ENCODE measurements around the gene CHRND.

The CHRND gene

DNA sequence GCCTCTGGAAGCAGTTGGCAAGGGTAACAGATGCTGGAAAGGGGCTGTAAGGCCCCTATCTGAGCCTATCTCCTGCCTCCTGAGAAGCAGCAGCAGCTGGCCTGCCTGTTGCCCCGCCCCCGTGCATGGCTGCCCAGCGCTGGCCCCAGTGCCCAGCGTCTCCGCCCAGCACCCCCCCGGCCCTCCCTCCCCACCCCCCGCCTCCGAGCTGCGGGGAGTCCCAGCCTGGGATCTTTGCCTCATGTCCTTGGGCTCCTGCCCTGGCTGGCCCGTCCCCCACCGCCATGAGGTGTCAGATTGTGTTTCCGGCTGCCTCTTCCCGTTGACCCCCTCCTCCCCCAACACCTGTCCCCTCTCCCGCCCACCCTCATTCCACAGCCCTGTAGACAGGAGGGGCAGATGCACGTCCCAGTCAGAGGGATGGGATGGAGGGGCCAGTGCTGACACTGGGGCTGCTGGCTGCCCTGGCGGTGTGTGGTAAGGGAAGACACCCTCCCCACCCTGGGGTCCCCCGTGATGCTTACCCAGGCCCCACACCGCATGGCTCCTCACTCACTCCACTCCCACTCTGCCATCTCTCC, at the start of gene CHRND:
Gene CHRND (plus strand): TSS at position 370 of the 581 bp plus-strand sequence. CDS start 56 bp downstream, at position 426.
- TF ChIP-seq, protein P1, sequence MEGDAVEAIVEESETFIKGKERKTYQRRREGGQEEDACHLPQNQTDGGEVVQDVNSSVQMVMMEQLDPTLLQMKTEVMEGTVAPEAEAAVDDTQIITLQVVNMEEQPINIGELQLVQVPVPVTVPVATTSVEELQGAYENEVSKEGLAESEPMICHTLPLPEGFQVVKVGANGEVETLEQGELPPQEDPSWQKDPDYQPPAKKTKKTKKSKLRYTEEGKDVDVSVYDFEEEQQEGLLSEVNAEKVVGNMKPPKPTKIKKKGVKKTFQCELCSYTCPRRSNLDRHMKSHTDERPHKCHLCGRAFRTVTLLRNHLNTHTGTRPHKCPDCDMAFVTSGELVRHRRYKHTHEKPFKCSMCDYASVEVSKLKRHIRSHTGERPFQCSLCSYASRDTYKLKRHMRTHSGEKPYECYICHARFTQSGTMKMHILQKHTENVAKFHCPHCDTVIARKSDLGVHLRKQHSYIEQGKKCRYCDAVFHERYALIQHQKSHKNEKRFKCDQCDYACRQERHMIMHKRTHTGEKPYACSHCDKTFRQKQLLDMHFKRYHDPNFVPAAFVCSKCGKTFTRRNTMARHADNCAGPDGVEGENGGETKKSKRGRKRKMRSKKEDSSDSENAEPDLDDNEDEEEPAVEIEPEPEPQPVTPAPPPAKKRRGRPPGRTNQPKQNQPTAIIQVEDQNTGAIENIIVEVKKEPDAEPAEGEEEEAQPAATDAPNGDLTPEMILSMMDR (IDR thresholded peaks at IDR 0.05; ENCODE audit: insufficient read depth, low read length, poor library complexity, severe bottlenecking): no peak
- H3K4me3 ChIP-seq (replicated peaks; ENCODE audit: low read depth, low read length): no peak within 1 kb of the TSS
- DNase-seq (ENCODE audit: extremely low read depth, insufficient read length): no peak
- peaks cover 1% of the 10 kb centered on the region; the same call in 1 of the 2 replicates for H3K27me3 ChIP-seq (replicated peaks; ENCODE audit: control insufficient read depth, insufficient read depth, low read length)
- no peaks in the 10 kb centered on the region for H3K36me3 ChIP-seq (ENCODE audit: control insufficient read depth, insufficient read depth, low read length)

DNA sequence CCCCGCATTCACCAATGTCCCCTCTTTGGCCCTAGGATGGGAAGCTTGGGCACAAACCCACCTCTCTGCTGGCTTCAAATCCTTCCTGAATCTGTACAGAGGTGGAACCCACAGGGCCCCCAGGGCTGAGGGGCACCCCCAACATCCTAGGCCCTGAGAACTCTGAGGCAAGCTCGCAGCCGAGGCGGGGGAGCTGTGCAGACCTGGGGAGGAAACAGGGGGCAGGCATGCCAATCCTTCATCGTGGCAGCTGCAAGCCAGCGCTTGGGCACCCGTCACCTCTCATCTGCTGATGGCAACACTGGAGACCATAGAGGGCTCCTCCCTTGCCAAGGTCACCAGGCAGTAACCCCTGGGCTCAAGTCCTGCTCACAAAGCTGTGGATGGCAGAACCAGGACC, 49.2 kb upstream of the CHRND start:
- Histone ChIP-seq H3K4me3 (replicated peaks; ENCODE audit: low read depth, low read length) (no peak overlapping the region), H3K27me3 (replicated peaks; ENCODE audit: control insufficient read depth, insufficient read depth, low read length) (no peaks in the 10 kb centered on the region; the same call in 1 of the 2 replicates), H3K36me3 (ENCODE audit: control insufficient read depth, insufficient read depth, low read length) (no peaks in the 10 kb centered on the region)
- DNase-seq (ENCODE audit: extremely low read depth, insufficient read length): no peak
- TF ChIP-seq, protein P1 (IDR thresholded peaks at IDR 0.05; ENCODE audit: insufficient read depth, low read length, poor library complexity, severe bottlenecking): no peak

DNA sequence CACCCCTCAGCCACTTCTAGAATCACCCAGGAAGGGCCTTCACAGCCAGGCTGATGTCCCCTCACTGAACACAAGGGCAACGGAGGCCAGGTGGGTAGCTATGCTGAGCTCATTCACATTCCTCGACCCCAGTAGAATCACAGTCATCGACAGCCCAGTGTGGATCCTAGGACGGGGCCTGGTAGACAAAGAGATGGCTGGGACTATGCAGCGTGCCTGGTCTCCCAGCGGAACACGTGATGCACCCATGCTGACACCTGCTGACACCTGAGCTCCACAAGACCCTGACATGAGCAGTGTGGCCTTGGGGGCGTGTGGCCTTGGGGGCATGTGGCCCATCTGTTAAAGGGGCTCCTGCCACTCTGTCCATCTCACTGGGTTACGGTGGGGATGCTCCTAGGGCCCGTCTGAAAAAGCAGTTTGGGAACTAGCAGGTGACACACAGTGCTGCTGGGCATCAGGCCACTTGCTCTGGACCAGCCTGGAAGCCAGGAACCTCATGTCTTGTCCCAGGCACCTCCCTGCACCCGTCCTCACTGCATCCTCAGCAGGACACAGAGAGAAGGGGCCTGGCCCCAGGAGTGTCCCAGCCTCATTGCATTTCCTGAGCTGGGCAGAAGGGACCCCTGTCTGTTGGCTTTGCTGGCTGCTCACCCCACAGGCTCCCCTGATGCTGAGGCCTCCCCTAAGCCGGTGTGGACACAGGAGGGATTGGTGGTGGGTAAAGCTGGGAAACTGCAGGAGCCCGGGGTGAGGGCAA, 48.0 kb upstream of the CHRND start:
- H3K4me3 ChIP-seq (replicated peaks; ENCODE audit: low read depth, low read length): no peak overlapping the region
- no peaks in the 10 kb centered on the region; the same call in 1 of the 2 replicates for H3K27me3 ChIP-seq (replicated peaks; ENCODE audit: control insufficient read depth, insufficient read depth, low read length)
- DNase-seq (ENCODE audit: extremely low read depth, insufficient read length): no peak
- TF ChIP-seq, protein P1 (IDR thresholded peaks at IDR 0.05; ENCODE audit: insufficient read depth, low read length, poor library complexity, severe bottlenecking): no peak
- H3K36me3 ChIP-seq (ENCODE audit: control insufficient read depth, insufficient read depth, low read length): no peaks in the 10 kb centered on the region

DNA sequence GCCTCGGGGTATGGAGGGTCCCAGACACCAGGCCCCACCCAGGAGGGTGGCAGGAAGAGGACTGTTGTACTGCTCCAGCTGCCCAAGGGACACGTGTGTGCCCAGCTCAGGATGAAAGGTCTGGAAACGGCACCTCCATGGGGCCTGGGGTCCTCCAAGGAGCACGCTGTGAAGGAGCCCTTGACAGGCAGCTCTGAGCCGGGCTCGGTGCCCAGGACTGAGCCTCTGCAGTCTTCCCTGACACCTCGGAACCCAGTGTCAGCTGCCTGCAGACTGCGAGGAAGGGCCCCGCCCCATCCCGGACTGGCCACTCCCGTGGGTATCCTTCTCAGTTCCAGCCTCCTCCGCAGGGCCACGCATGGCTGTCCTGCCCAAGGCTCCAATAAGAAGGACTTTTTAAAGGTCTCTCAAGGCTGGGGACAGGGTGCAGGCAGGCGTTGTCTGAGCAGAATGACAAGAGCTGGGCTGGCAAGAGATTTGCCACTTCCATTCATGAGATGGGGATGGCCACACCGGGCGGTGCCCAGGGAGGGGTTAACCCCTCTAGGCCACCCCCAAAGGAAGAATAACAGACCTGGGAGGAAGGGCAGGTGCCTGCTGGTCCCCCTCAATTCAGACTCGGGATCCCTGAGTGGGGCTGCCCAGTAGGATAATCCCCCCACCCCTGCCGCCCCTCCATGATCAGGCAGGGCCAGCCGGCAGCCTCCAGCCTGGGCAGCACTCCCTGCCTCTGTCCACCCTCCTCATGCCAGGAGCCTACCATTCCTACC, 47.2 kb upstream of the CHRND start:
- Histone ChIP-seq H3K27me3 (replicated peaks; ENCODE audit: control insufficient read depth, insufficient read depth, low read length) (no peaks in the 10 kb centered on the region; the same call in 1 of the 2 replicates), H3K36me3 (ENCODE audit: control insufficient read depth, insufficient read depth, low read length) (no peaks in the 10 kb centered on the region), H3K4me3 (replicated peaks; ENCODE audit: low read depth, low read length) (no peak overlapping the region)
- DNase-seq (ENCODE audit: extremely low read depth, insufficient read length): no peak
- TF ChIP-seq, protein P1 (IDR thresholded peaks at IDR 0.05; ENCODE audit: insufficient read depth, low read length, poor library complexity, severe bottlenecking): no peak

DNA sequence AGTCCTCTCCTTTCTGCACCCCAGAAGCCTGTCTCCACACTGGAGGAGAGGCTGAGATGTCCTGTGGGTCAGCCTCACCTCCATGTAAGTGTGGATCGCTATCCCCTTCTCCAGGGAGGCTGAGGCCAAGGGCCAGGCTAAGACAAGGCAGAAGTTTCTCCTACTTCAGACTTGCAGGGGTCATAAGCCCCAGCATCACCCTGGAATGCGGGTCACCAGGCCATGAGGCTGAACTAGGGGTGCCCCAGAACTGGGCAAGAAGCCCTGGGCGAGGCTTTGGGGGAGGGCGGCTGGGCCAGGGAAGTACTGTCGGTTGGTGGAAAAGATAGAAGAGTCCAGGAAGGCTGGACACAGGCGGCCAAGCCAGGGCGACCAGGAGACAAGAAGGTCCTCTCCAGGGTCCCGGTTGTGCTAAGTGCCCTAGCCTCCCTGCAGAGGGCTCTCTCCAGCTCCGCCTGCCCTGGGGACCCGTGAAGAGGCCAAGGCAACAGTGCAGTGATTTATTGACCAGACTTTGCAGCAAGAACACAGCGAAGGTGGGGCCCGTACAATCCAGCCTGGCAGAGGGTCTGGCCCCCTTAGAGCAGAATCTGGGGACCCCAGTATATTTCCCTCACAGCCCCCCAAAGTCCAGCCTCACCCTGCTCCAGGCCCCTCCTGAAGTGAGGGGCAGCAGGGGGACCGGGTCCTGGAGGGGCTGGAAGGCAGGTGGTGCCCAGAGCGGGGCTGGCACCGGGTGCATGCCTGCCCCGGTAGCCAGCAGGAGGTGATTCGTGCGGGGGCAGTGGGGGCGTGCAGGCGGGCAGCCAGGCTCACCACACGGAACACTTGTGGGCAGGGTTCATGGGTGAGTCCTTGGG, 46.4 kb upstream of the CHRND start:
- no peak for DNase-seq (ENCODE audit: extremely low read depth, insufficient read length)

More for the DNA sequence above, 46.4 kb upstream of the CHRND start:
- Histone ChIP-seq H3K27me3 (replicated peaks; ENCODE audit: control insufficient read depth, insufficient read depth, low read length) (no peaks in the 10 kb centered on the region), H3K4me3 (replicated peaks; ENCODE audit: low read depth, low read length) (no peak overlapping the region), H3K36me3 (ENCODE audit: control insufficient read depth, insufficient read depth, low read length) (no peaks in the 10 kb centered on the region)
- TF ChIP-seq, protein P1 (IDR thresholded peaks at IDR 0.05; ENCODE audit: insufficient read depth, low read length, poor library complexity, severe bottlenecking): peak; percentile 23

All from GM06990 (cell line).